ENCODE data around the gene LAMB1.
"Not testable (repeated sequence)": the region's sequence is repeated elsewhere in the genome, so short reads cannot be mapped to it uniquely, and the experiment has no call there.

Gene LAMB1

DNA sequence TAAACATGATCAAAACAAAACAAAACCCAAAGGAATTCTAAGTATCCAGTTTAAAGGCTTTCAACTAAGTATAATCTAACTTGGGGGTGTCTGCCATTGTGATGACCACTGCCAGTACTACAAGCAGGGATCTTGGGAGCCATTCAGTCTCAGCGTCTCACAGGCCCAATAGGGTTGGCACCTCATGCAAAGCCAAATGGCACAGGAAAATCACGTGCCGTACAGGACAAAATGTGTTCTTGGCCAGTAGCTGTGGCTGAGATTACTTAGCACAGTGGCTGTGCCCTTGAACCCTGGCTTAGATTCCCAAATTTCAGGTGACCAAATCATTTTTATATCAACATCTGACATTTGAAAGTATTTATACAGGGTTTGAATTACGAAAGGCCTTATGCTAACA, 62.0 kb downstream of the LAMB1 start:
- DNase-seq: no peak

DNA sequence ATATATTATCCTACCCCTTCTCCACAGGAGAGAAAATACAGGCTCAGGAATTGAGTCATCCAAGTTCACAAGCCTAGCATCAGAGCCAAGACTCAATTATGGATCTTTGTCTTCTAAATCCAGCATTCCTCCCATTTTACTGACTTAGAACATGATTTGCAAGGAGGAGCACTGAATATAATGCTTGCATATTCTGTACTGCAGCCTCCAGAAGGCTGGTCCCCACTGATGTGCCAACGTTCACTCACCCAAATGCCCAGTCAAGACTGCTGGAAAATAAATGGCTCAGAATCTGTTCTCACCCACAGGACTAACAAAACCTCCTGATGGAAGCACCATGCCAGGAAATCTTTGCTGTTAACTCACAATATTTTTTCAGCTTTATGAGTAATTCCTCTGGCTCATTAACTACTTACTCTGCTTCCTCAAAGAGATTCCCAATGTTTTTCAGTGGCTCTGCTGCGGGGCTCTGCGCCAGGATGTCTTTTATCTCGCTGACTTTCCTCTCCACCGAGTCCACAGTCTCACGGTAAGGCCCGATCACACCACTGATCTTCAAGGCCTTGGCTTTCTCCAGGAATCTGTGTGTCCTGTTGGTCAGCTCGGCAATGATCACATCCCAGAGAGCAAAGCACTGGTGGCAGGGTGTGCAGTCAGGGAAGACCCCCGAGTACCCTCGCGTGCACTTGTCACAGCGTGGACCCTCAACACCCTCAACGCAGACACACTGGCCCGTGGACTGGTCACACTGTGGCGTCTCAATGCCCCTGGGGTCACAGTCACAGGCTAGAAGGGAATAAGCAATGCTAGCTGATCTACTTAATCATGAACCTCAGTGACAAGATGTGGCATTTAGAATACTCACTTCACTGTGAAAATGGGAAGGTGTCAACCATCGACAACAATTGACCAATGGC, 63.1 kb downstream of the LAMB1 start:
- no peak for DNase-seq

DNA sequence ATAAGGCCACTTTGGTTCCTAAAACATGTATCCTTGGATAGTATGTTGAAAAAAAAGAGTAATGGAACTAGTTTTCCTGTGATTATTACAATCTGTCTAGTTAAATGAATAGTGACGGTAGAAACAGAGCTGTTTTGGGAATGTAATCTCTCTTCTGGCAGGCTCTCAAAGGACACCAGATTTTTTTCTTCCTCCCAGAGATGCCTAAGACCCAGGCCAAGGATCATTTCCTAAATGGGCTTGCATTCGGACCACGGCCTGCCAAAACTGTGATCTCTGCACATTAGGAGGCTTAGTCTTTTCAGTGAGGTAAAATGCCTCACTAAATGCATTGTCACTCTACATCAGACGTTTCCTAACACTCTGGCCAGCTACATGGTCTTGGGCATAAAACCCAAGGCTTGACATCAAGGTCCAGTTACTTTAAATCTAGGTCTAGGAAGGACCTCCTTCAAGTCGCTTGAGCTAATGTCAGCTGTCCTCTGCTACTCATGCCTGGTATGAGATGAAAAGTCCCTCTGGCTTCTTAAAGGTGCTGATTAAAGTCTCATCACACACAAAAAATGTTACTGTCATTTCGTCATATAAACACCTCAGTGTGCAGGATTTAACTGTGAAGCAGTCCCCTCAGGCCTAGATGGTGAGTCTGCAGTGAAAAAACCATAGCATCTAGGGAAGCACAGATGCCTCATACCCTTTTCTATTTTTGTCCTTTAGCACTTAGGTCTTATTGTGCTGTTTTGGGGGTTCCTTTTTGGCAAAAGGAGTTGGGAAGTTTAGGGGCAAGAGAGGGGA, 64.3 kb downstream of the LAMB1 start:
- DNase-seq: no peak

DNA sequence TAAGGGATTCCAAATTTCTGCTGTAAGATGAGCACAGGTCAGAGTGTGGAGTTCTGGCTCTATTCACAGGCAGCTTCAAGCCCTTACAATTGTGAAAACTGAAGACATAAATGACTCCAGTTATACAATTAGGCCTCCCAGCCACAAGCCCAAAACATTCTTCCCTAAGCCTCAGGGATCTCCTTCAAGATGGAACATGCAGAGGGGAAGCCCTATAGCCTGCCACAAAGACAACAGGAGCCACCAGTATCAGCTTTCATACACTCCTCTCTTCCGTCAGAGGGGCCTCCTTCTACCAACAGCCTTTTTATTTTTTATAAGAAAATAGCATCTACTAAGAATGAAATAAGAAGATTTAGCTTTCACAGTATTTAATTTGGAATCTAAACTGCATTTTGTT, 65.4 kb downstream of the LAMB1 start:
- no peak for DNase-seq

DNA sequence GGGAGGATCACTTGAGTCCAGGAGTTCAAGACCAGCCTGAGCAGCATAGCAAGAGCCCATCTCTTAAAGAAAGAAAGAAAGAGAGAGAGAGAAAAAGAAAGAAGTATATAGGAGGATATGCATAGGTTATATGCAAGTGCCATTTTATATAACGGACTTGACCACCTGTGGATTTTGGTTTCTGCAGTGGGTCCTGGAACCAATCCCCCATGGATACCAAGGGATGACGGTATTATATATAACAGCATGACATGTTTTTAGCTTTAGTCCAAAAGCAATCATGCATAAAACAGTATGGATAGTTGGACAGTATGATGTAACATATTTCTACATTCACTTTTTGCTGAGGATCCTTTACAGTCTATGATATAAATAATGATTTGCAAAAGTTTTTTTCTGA, 66.6 kb downstream of the LAMB1 start:
- DNase-seq: no peak

DNA sequence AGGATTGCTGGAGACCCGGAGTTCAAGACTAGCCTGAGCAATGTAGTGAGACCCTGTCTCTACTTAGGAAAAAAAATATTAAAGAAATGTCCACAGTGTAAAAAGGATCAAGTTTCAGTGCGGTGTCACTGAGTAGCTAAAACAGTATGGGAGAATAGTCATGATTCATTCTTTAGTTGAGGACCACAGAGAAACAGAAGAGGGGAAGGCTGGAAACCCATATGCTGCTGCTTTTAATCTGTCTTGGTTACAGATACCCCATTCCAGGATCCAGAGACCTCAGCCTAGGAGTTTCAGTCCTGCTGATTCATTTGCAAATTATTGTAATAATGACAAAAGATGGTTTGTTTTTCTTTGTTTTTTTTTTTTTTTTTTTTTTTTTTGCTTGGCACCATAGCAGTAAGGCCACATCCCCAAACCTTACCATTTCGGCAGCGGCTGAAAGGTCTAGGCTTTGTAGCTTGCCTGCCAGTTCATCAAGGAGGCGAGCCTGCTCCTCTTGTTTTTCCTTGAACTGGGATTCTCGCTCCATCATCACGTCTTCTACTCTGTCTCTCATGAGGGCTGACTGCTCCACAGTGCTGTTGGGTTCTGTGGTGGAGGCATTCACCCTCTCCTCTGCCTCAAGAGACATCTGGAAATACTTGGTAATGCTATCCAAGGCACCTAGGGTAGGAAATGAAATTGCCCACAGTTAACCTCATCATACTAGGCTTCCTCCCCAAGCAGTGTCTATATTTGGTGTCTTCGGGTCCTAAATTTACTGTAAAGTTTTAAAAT, 67.8 kb downstream of the LAMB1 start:
- no peak for DNase-seq

DNA sequence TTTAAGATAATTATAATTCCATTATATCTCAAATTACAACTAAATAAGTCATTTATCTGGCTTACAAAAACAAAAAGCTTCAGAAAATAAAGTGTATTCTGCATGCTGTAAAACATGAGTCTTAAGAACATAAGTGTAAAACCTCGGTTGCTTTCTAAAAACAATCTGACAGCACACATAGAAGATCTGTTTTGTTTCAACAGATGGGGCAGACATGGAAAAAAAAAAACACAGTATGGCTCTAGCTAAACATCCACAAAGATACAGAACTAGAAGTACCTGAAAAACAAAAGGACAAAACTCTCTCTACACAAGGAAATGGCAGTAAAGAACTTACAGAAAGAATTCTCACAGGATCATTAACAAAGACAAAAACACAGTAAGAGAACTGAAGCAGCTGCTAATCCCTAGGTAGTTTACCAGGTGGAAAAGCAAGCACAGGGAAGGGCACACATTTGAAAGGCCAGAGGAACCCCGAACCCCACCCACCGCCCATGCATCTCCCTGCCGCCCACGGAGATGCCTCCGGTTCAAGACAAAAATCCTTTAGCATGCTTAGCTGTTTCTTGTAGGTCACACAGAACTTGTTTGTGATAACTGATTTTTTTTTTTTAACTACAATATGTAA, 69.5 kb downstream of the LAMB1 start:
- no peak for DNase-seq

DNA sequence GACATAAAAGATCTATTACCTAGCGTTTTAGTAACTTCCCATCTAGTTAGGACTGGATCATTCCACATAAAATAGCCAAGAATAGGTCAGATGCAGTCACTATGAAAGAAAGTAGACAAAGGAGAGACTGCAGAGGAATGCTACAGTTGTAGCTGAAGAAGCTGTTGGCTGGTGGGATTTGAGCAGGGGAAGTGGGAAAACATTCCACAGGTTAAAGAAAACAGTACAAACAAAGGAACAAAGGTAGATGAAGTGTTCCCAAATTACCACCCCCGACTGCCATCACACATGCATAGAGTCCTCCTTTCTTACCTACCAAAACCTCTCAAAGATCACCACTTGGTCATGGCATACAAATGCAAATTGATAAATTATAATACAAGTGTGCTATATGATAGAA, 70.2 kb downstream of the LAMB1 start:
- no peak for DNase-seq

DNA sequence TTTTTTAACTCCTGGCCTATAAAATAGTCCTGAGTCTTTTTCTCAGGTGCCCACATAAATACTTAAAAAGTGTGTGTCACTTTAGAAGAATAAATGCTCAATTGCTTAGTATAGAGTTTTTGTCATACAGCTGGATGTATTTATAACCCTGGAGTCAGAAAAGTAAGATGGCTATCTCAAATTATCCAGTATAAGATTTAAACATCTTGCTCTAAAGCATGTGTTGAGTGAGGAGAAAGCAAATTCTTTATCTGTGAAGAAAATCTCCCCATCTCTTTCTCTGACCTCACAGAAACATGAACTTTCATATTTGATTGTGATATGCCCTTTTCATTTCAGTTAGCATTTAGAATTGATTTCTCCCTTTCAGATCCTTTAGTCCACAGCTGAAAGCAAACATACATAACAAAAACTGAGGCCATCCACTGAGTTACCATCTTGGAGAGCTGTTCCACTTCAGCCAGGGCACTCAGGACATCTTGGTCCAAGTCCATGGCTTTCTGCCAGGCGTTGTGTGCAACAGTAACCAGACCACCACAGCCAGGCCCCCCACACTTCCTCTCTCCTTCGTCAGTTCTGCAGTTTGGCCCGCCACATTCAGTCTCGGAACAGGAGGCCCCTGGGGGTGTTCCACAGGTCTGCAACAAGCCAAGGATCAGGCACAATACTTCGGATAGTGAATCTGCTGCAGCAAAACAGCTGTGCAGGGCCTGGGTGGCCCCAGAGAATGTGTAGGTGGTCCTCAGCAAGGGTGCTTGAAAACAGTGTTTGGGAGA, 71.0 kb downstream of the LAMB1 start:
- DNase-seq: no peak

DNA sequence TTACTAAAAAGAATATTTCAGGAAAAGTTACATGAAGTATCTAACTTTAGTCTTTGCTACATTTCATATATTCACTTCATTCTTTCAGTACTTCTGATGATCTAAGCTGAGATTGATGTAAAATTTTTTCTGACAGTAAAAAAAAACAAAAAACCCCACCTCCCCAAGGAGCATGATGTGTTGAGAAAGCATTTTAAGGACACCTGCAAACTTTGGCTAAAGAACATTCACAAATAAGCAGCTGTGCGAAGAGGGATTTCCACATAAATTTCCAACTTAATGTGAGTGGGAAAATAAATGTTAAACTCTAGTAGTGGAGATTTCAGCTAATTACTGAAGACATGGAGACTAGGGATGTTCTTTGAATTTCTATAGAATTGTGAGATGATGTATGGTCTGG, 76.5 kb downstream of the LAMB1 start:
- no peak for DNase-seq

DNA sequence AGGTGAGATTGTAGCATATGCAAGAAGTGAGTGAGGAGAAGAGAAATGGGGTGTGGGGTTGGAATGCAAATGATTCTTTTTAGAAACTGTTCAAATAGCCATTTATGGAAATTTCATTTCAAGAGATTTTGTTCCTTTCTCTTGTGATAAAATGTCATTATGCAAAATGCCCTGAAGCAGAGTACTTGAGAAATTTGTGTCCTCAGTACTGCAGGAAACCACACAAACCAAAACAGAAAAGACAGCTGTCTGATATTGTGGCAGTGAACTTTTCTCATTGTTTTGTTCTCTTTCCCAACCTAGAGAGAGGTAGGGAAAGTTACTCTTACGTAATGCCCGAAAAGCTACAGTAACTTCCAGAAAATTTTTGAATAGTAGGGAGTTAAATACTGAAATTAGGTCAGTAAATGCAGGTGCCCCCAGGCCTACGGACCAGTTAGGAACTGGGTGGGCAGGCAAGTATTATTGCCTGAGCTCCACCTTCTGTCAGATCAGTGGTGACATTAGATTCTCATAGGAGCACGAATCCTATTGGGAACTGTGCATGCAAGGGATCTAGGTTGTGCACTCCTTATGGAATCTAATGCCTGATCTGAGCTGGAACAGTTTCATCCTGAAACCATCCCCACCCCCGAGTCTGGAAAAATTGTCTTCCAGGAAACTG, 78.0 kb downstream of the LAMB1 start:
- no peak for DNase-seq

DNA sequence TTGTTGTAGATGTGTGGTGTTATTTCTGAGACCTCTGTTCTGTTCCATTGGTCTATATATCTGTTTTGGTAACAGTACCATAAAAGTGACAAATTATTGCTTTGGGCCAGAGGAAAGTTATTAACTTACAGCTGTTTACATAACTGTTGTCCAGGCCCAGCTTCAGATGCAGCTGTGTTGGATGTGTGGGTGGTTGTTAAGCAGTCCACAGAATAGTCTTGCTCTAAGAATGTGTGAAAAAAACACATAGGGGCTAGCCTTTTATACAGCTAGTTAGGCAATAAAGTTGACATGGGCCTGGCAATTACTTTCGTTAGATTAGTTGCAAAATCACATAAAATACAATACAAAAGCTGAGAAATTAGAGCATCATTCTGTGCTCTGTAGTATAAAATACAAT, 80.1 kb downstream of the LAMB1 start:
- no peak for DNase-seq

DNA sequence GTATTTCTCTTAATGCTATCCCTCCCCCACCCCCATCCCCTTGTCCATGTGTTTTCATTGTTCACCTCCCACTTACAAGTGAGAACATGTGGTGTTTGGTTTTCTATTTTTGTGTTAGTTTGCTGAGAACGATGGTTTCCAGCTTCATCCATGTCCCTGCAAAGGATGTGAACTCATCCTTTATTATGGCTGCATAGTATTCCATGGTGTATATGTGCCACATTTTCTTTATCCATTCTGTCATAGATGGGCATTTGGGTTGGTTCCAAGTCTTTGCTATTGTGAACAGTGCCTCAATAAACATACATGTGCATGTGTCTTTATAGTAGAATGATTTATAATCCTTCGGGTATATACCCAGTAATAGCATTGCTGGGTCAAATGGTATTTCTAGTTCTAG, 81.1 kb downstream of the LAMB1 start:
- not testable (repeated sequence) for DNase-seq

DNA sequence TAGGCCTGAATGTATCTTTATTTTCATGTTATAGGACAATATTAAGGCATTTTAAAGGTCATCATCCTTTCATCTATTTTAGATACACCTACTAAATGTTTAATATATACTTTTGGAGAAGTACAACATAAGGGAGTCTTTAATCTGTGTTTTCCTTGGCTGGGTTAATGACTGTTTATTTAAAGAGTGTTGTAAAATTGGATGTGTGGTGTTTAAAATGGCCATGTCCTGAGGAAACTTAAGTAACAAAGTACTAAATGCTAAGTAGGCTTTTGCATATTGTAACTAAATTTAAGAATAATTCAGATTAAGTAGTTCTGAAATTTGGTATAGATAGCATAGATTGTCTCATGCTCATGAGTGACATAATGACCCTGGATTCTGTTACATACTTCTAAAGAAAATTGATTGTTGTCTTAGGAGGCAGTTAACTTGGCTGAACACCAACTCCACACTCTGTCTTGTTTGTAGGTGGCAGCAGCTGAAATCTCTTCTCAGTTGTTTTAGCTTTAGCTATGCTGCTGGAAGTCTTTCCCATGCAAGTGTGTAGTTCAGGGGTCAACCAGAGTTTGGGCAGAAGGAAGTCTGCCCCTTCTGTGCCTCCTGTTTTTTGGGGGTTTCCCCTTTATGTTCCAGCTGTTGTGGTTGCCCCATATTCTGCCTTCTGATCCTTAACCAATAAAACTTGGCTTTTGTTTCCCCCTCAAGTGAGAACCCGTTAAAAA, 82.8 kb downstream of the LAMB1 start:
- peak; percentile 6 for DNase-seq

DNA sequence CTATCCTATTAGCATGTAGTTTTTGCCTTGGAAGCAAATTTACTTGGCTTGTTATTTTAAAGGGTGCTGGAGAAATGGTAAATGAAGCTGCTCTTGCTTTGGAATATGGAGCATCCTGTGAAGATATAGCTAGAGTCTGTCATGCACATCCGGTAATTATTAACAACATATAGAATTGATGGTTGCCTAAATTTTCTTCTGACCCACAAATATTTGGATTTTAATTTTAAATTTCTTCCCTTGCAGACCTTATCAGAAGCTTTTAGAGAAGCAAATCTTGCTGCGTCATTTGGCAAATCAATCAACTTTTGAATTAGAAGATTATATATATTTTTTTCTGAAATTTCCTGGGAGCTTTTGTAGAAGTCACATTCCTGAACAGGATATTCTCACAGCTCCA, 84.0 kb downstream of the LAMB1 start:
- DNase-seq: no peak

DNA sequence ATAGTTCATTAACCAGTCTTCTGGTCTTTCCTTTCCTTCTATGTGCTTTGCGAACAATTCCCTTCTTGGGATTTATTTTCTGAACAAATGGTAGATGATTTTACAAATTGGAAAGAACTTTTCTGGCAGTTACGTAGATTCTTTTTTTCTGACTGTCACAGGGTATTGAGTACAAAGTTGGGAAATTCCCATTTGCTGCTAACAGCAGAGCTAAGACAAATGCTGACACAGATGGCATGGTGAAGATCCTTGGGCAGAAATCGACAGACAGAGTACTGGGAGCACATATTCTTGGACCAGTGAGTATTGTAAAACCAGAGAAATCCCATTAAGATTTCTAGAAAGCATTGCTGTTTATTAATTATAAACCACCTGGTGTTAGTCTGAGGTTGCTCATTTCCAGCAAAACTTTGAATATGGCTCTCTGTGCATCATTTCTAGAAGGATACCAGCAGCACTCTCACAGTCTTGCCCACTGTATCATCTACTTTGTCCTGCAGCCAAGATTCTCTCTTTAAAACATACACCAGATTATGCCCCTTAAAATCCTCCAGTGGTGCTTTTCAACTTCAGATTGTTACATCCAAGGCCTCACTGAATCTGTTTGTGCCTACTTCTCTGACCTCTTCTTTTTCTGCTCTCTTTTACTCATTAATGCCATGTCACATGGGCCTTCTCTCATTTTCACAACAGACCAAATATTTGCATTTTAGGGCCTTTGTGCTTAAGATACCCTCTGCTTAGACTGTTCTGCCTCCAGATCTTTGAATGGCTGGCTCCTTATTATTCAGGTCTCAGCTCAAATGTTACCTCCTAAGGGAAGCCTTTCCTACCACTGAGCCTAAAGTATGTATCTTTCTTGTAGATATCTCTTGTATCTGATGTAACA, 85.0 kb downstream of the LAMB1 start:
- DNase-seq: no peak

DNA sequence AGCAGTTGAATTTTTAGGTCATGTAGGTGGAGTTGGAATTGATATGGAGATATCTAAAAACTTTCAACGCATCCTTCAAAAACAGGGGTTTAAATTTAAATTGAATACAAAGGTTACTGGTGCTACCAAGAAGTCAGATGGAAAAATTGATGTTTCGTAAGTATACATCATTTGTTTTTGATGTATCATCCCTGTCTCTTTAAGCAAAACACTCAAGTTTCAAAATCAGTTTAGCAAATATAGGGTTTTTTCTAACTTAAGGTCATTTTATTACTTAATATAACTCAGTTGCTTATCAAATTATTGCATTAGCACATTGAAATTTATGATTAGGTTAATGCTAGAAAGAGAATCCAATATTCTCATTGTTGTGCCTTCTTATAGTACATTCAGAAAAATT, 87.4 kb downstream of the LAMB1 start:
- DNase-seq: no peak

DNA sequence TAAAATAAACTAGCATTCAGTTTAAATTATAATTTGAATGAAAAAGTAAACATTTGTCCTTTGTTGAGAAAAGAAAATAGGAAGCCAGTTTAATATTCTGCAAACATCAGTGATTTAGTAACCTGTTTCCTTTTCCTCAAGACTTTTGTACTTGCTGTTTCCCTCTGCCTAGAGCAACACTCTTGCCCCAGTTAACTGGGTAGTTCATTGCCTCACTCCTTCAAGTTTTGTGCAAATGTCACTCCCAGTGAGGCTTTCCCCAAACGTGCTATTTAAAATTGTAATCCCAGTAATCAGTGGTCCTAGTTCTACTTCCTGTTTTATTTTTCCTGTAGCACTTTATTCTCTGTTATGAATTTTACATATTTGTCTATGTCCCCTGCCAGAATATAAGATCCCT, 88.1 kb downstream of the LAMB1 start:
- DNase-seq: no peak

DNA sequence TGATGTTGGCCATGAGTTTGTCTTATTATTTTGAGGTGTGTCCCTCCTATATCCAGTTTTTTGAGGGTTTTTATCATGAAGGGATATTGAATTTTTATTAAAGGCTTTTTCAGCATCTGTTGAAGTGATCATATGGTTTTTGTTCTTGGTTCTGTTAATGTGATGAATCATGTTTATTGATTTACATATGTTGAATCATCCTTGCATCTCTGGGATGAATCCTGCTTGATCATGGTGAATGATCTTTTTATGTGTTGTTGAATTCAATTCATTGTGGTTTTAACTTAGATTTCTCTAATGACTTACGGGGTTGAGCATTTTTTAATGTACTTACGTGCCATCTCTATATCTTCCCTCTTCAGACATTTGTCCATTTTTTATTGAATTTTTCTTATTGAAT, 89.1 kb downstream of the LAMB1 start:
- no peak for DNase-seq

DNA sequence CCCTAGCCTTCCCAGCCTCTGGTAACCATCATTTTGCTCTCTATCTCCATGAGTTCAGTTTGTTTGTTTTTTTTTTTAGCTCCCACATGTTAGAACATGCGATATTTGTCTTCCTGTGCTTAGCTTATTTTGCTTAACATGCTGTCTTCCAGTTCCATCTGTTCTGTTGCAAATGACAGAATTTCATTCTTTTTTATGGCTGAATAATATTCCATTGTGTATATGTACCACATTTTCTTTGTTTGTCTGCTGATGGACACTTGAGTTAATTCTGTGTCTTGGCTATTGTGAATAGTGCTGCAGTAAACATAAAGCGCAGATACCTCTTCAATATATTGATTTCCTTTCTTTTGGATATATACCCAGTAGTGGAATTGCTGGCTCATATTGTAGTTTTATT, 91.0 kb downstream of the LAMB1 start:
- no peak for DNase-seq

Data from COR-L47 (cell line).